Measurements from ENCODE around the gene AP2A1.

- no peak for TF ChIP-seq CTCF (IDR thresholded peaks at IDR 0.05; ENCODE audit: insufficient read depth, low read depth, low read length)
- TF ChIP-seq EZH2 (IDR thresholded peaks at IDR 0.05; ENCODE audit: insufficient read depth, low read length), result no peak
Observed at GRCh38 chr19:49839713-49840112, 72.9 kb downstream of the AP2A1 start.

Measured in astrocyte (in vitro differentiated cells and primary cell).